Measurements from ENCODE around the gene ARHGAP28.
"Not testable (repeated sequence)": the region's sequence is repeated elsewhere in the genome, so short reads cannot be mapped to it uniquely, and the experiment has no call there.

ARHGAP28 gene

GRCh38 chr18:6810191-6810590 lies 80.7 kb downstream of the ARHGAP28 start:
- no peak overlapping the region for H3K4me3 Mint-ChIP-seq
- peaks cover 9 to 13% of the 10 kb centered on the region in 2 donors for H3K9me3 Mint-ChIP-seq
- H3K27me3 Mint-ChIP-seq: no peaks in the 10 kb centered on the region
- H3K4me1 Mint-ChIP-seq: no peaks in the 10 kb centered on the region
- ATAC-seq: no peak
- H3K27ac Mint-ChIP-seq: no peak overlapping the region
- DNase-seq: no peak

GRCh38 chr18:6811816-6812215 lies 82.3 kb downstream of the ARHGAP28 start:
- no peaks in the 10 kb centered on the region for H3K27me3 Mint-ChIP-seq
- DNase-seq (no peak), ATAC-seq (no peak)
- H3K4me1 Mint-ChIP-seq: no peaks in the 10 kb centered on the region
- H3K27ac Mint-ChIP-seq: no peak overlapping the region
- no peak overlapping the region for H3K4me3 Mint-ChIP-seq
- peaks cover 9 to 13% of the 10 kb centered on the region in 2 donors for H3K9me3 Mint-ChIP-seq

DNA sequence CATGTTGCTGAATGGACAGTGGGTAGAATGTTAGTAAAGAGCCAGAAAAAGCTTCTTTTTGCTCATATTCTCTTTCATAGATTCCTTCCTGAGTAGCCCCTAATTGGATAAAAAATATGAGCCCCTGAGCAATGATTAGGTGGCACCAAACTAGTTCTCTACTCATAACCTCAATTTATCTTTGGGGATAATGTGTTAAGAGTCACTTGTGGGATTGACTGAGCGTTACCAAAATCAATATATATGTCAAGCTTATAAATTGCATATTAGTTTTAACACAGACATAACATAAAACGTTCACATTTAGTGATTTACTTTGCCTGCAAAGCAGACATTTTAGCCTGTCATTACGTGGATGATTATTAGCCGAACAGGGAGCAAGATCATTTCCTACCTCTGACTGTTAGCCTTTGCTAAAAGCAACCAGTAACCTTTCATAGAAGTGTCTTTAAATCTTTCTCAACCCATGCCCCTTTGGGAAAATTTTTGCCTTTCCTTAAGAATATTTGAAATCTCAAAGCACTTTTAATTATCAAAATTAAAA lies 85.4 kb downstream of the ARHGAP28 start:
- Mint-ChIP-seq H3K27ac (no peak overlapping the region), H3K4me1 (no peaks in the 10 kb centered on the region), H3K27me3 (peaks cover 8% of the 10 kb centered on the region), H3K4me3 (no peak overlapping the region), H3K9me3 (peaks cover 5 to 16% of the 10 kb centered on the region in 2 donors)
- no peak for ATAC-seq
- no peak for DNase-seq

- Mint-ChIP-seq H3K4me3 (no peak overlapping the region), H3K9me3 (peaks cover 0 to 16% of the 10 kb centered on the region in 2 donors), H3K27ac (no peak overlapping the region), H3K27me3 (peaks cover 8% of the 10 kb centered on the region), H3K4me1 (no peaks in the 10 kb centered on the region)
- ATAC-seq (no peak), DNase-seq (no peak)
Observed at GRCh38 chr18:6816154-6816553, 86.6 kb downstream of the ARHGAP28 start.

GRCh38 chr18:6819332-6819731 lies 89.8 kb downstream of the ARHGAP28 start:
- ATAC-seq: no peak
- Mint-ChIP-seq H3K27ac (no peak overlapping the region), H3K27me3 (peaks cover 8% of the 10 kb centered on the region), H3K4me1 (no peaks in the 10 kb centered on the region), H3K4me3 (no peak overlapping the region), H3K9me3 (peaks cover 0 to 10% of the 10 kb centered on the region in 2 donors)
- DNase-seq: no peak

- H3K4me1 Mint-ChIP-seq: no peaks in the 10 kb centered on the region
- peaks cover 8% of the 10 kb centered on the region for H3K27me3 Mint-ChIP-seq
- peaks cover 0 to 7% of the 10 kb centered on the region in 2 donors for H3K9me3 Mint-ChIP-seq
- no peak overlapping the region for H3K4me3 Mint-ChIP-seq
- no peak overlapping the region for H3K27ac Mint-ChIP-seq
- ATAC-seq: no peak
- DNase-seq: no peak
Observed at GRCh38 chr18:6820314-6820713, 90.8 kb downstream of the ARHGAP28 start.

DNA sequence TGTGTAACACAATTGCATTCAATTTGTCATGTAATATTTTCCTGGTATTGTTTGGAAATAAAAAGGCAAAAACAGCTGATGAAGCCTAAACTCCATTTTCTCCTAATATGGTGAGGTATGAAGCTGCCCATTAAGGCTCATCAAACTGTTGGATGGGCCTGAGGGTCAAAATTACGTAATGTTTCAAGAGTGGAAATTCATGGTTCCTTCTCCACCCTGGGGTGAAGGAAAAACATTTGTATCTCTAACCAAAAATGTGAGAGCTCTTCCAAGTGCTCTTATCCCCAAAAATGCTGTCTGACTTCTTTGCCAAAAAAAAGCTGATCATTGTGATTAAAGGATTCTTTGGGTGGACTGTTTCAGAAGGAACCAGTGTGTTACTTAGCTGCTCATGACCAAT lies 91.8 kb downstream of the ARHGAP28 start:
- no peak overlapping the region for H3K27ac Mint-ChIP-seq
- no peaks in the 10 kb centered on the region for H3K4me1 Mint-ChIP-seq
- no peak for ATAC-seq
- DNase-seq: no peak
- H3K9me3 Mint-ChIP-seq: peaks cover 7 to 8% of the 10 kb centered on the region in 2 donors
- peaks cover 8% of the 10 kb centered on the region for H3K27me3 Mint-ChIP-seq
- no peak overlapping the region for H3K4me3 Mint-ChIP-seq

DNA sequence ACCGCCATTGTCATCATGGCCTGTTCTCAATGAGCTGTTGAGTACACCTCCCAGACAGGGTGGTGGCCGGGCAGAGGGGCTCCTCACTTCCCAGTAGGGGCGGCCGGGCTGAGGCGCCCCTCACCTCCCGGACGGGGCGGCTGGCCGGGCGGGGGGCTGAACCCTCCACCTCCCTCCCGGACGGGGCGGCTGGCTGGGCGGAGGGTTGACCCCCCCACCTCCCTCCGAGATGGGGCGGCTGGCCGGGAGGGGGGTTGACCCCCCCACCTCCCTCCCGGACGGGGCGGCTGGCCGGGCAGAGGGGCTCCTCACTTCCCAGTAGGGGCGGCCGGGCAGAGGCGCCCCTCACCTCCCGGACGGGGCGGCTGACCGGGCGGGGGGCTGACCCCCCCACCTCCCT lies 97.6 kb downstream of the ARHGAP28 start:
- H3K4me3 Mint-ChIP-seq, ATAC-seq: not testable (repeated sequence)

DNA sequence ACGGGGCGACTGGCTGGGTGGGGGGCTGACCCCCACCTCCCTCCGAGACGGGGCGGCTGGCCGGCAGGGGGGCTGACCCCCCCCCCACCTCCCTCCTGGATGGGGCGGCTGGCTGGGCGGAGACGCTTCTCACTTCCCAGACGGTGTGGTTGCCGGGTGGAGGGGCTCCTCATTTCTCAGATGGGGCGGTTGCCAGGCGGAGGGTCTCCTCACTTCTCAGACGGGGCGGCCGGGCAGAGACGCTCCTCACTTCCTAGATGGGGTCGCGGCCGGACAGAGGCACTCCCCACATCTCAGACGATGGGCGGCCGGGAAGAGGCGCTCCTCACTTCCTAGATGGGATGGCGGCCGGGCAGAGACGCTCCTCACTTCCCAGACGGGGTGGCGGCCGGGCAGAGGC lies 98.0 kb downstream of the ARHGAP28 start:
- not testable (repeated sequence) for H3K4me3 Mint-ChIP-seq, H3K27me3 Mint-ChIP-seq, H3K4me1 Mint-ChIP-seq, H3K27ac Mint-ChIP-seq, ATAC-seq, H3K9me3 Mint-ChIP-seq, DNase-seq

More for the DNA sequence above, 97.6 kb downstream of the ARHGAP28 start:
- not testable (repeated sequence) for H3K4me1 Mint-ChIP-seq, H3K27ac Mint-ChIP-seq, H3K9me3 Mint-ChIP-seq, H3K27me3 Mint-ChIP-seq, DNase-seq

DNA sequence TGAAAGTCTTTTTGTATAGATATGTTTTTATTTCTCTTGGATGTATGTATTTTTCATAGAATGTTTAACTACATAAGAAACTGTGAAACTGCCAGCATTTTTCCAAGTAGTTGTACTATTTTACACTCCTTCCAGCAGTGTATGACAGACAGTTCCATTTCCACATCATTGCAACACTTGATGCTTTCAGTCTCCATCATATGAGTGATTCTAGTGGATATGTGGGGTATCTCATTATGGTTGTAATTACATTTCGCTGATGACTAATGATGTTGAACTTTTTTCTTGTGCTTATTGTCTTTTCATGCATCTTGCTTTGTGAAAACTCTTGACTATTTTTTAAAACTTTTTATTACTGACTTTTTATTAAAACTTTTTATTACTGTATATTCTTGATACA lies 101.4 kb downstream of the ARHGAP28 start:
- no peak overlapping the region for H3K27ac Mint-ChIP-seq
- ATAC-seq (no peak), DNase-seq (no peak)
- no peaks in the 10 kb centered on the region for H3K27me3 Mint-ChIP-seq
- H3K4me3 Mint-ChIP-seq: no peak overlapping the region
- peaks cover 11 to 25% of the 10 kb centered on the region in 2 donors for H3K9me3 Mint-ChIP-seq
- no peaks in the 10 kb centered on the region for H3K4me1 Mint-ChIP-seq

GRCh38 chr18:6835345-6835744 lies 105.8 kb downstream of the ARHGAP28 start:
- ATAC-seq (no peak), DNase-seq (no peak)
- Mint-ChIP-seq H3K4me1 (no peaks in the 10 kb centered on the region), H3K9me3 (peaks cover 12 to 36% of the 10 kb centered on the region in 2 donors), H3K4me3 (no peak overlapping the region), H3K27ac (no peak overlapping the region), H3K27me3 (no peaks in the 10 kb centered on the region)

DNA sequence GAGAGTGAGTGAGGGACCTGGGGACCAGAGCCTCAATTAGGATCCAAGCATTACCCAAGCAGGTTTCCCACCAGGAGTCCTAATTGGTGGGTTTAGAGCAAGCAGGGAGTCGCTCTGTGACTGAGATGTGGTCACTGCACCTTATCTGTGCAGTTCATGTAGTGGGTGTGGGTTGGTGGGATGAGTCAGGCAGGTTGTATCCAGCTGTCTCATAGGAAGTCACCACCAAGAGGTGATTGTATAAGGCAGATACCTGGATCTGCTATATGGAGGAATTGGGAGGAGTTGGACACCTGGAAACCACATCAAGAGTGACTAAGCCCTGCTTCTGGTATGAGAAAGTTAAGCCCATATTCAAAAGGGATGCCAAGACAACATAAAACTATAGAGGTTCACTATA lies 106.8 kb downstream of the ARHGAP28 start:
- no peak overlapping the region for H3K27ac Mint-ChIP-seq
- no peak overlapping the region for H3K4me3 Mint-ChIP-seq
- no peaks in the 10 kb centered on the region for H3K4me1 Mint-ChIP-seq
- no peaks in the 10 kb centered on the region for H3K27me3 Mint-ChIP-seq
- no peak for DNase-seq
- peaks cover 12 to 37% of the 10 kb centered on the region in 2 donors for H3K9me3 Mint-ChIP-seq
- no peak for ATAC-seq

GRCh38 chr18:6837904-6838303 lies 108.4 kb downstream of the ARHGAP28 start:
- Mint-ChIP-seq H3K27me3 (no peaks in the 10 kb centered on the region), H3K27ac (no peak overlapping the region), H3K4me1 (no peaks in the 10 kb centered on the region), H3K4me3 (no peak overlapping the region), H3K9me3 (peaks cover 16 to 38% of the 10 kb centered on the region in 2 donors)
- DNase-seq: no peak
- no peak for ATAC-seq

GRCh38 chr18:6842081-6842480 lies 112.6 kb downstream of the ARHGAP28 start:
- ATAC-seq (no peak), DNase-seq (no peak)
- peaks cover 9 to 32% of the 10 kb centered on the region in 2 donors for H3K9me3 Mint-ChIP-seq
- H3K4me3 Mint-ChIP-seq: no peak overlapping the region
- no peaks in the 10 kb centered on the region for H3K4me1 Mint-ChIP-seq
- H3K27me3 Mint-ChIP-seq: no peaks in the 10 kb centered on the region
- H3K27ac Mint-ChIP-seq: no peak overlapping the region

DNA sequence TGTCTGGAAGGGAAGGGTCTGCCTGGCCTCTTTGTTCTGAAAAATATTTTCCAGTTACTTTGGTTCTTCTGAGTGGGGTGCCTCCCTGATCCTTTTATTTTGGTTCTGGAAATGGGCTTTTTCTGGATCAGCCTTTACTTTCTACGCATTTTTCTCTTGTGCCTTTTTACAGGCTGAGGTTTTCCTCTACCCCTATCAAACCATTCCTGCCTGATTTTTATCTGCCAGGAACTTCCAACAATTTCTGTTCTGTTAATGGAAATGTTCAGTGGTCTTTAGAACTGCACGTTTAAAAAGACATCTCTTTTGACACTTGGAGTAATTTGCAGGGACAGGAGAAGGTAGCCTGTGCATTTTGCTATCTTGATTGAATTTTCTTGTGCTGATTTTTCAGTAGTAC lies 113.8 kb downstream of the ARHGAP28 start:
- Mint-ChIP-seq H3K9me3 (peaks cover 9 to 37% of the 10 kb centered on the region in 2 donors), H3K27me3 (no peaks in the 10 kb centered on the region), H3K4me3 (no peak overlapping the region), H3K27ac (no peak overlapping the region), H3K4me1 (no peaks in the 10 kb centered on the region)
- DNase-seq: no peak
- no peak for ATAC-seq

- not testable (repeated sequence) for H3K4me3 Mint-ChIP-seq, ATAC-seq, H3K4me1 Mint-ChIP-seq, H3K27me3 Mint-ChIP-seq, H3K27ac Mint-ChIP-seq, DNase-seq
- peaks cover 5 to 30% of the 10 kb centered on the region in 2 donors for H3K9me3 Mint-ChIP-seq
Observed at GRCh38 chr18:6845521-6845920, 116.0 kb downstream of the ARHGAP28 start.

- H3K4me3 Mint-ChIP-seq: no peak overlapping the region
- ATAC-seq: no peak
- peaks cover 7 to 23% of the 10 kb centered on the region in 2 donors for H3K9me3 Mint-ChIP-seq
- H3K4me1 Mint-ChIP-seq: no peaks in the 10 kb centered on the region
- no peaks in the 10 kb centered on the region for H3K27me3 Mint-ChIP-seq
- no peak overlapping the region for H3K27ac Mint-ChIP-seq
- no peak for DNase-seq
Observed at GRCh38 chr18:6850396-6850795, 120.9 kb downstream of the ARHGAP28 start.

All from stimulated activated naive CD8-positive, alpha-beta T cell treated with anti-CD3 and anti-CD28 coated beads, Interleukin-15, amount 100 ng/mL, for 72 hours (primary cell).